SK-N-SH (cell line): ENCODE results near the gene MN1. TPM values are rescaled to one million over a fixed set of nuclear protein-coding genes. Genes with fewer than 3 reads are reported as not detected.

Experiments
- CTCF ChIA-PET: fragments of 300-600, 350-600 bp; formaldehyde crosslinking; extraction: SDS; loops from one replicate; lab custom pipeline; 2021; lab: Yijun Ruan, JAX
- POLR2A ChIA-PET: fragments of 350-600 bp; sonication (Branson Sonifier 250); formaldehyde crosslinking; extraction: SDS; loops from one replicate; lab custom pipeline; 2020; ENCODE audit warnings: antibody characterized with exemption, inconsistent platforms; lab: Yijun Ruan, JAX
- DNase-seq: peaks from one replicate; pipeline ENCODE4 v3.0.0; 2012
- H2AFZ ChIP-seq: fragments of 200-600 bp; sonication (generic); 2 replicates; pipeline ENCODE4 v1.8.1; 2016; ENCODE audit warnings: antibody characterized with exemption, mild to moderate bottlenecking, low read depth
- H3F3A ChIP-seq: fragments of 200-600 bp; sonication (generic); replicated peaks from 2 replicates; pipeline ENCODE3; 2016; ENCODE audit warnings: antibody characterized with exemption, mild to moderate bottlenecking; ENCODE audit not compliant: insufficient read depth
- H3K27ac ChIP-seq, 2 experiments: fragments of 200-500 bp in 1 of 2; fragments of 200-600 bp in 1 of 2; sonication (Bioruptor generic) in 1 of 2; sonication (generic), shearing (Covaris generic) in 1 of 2; 2 replicates each; pipeline versions ENCODE4 v1.5.1 to v1.6.1; 2014 to 2016; ENCODE audit warnings: low read depth in 2 of 2, inconsistent platforms in 1 of 2, low read length in 1 of 2, mild to moderate bottlenecking in 1 of 2, mixed read lengths in 1 of 2
- H3K27me3 ChIP-seq: fragments of 200-600 bp; sonication (generic), shearing (Covaris generic); 2 replicates; pipeline ENCODE4 v1.6.1; 2016; ENCODE audit warnings: mixed run types; ENCODE audit not compliant: insufficient read depth
- H3K36me3 ChIP-seq, 2 experiments: fragments of 200-500 bp in 1 of 2; fragments of 200-600 bp in 1 of 2; sonication (Bioruptor generic) in 1 of 2; sonication (generic) in 1 of 2; replicated peaks in 1 of 2; 2 replicates each; pipeline versions ENCODE3 to v1.5.1; 2014 to 2016; ENCODE audit warnings: low read length in 1 of 2, mild to moderate bottlenecking in 1 of 2; ENCODE audit not compliant: insufficient read depth in 2 of 2, control insufficient read depth in 1 of 2
- H3K4me1 ChIP-seq, 2 experiments: fragments of 200-500 bp in 1 of 2; fragments of 200-600 bp in 1 of 2; sonication (Bioruptor generic) in 1 of 2; sonication (generic), shearing (Covaris generic) in 1 of 2; 2 replicates each; pipeline versions ENCODE4 v1.5.1 to v1.6.1; 2014 to 2016; ENCODE audit warnings: low read depth in 1 of 2, low read length in 1 of 2, mixed run types in 1 of 2; ENCODE audit not compliant: insufficient read depth in 2 of 2, control insufficient read depth in 1 of 2
- H3K4me2 ChIP-seq: fragments of 200-600 bp; sonication (generic), shearing (Covaris generic); 2 replicates; pipeline ENCODE4 v1.6.1; 2017; ENCODE audit warnings: mixed run types
- H3K4me3 ChIP-seq, 2 experiments: fragments of 200-500 bp in 1 of 2; fragments of 200-600 bp in 1 of 2; sonication (Bioruptor generic) in 1 of 2; sonication (generic), shearing (Covaris generic) in 1 of 2; 2 replicates each; pipeline versions ENCODE4 v1.5.1 to v1.8.1; 2014 to 2016; ENCODE audit warnings: low read depth in 2 of 2, inconsistent platforms in 1 of 2, low read length in 1 of 2, mild to moderate bottlenecking in 1 of 2, mixed read lengths in 1 of 2, moderate library complexity in 1 of 2
- H3K79me2 ChIP-seq: fragments of 200-600 bp; sonication (generic); 2 replicates; pipeline ENCODE4 v1.8.1; 2017; ENCODE audit warnings: mild to moderate bottlenecking; ENCODE audit not compliant: insufficient read depth
- H3K9ac ChIP-seq: fragments of 200-600 bp; sonication (generic); 2 replicates; pipeline ENCODE4 v1.6.1; 2017; ENCODE audit warnings: mixed run types
- H3K9me2 ChIP-seq: fragments of 200-600 bp; sonication (generic); 2 replicates; pipeline ENCODE4 v1.6.1; 2017; ENCODE audit warnings: mixed run types
- H3K9me3 ChIP-seq: fragments of 200-600 bp; sonication (generic); 2 replicates; pipeline ENCODE4 v1.6.1; 2017; ENCODE audit warnings: mixed run types, mild to moderate bottlenecking, moderate library complexity
- H4K20me1 ChIP-seq: fragments of 200-600 bp; sonication (generic); 2 replicates; pipeline ENCODE4 v1.6.1; 2017; ENCODE audit warnings: mild to moderate bottlenecking, mixed run types; ENCODE audit not compliant: insufficient read depth
- ELF1 ChIP-seq: IDR thresholded peaks from 2 replicates; pipeline ENCODE4 v1.4.0; 2012
- EP300 ChIP-seq, 2 experiments: IDR thresholded peaks; 2 replicates each; pipeline versions ENCODE4 v1.4.0 to v1.6.1; 2012; ENCODE audit warnings: borderline replicate concordance in 1 of 2, low read depth in 1 of 2, low read length in 1 of 2
- EZH2phosphoT487 ChIP-seq: fragments of 200-600 bp; sonication (generic); IDR thresholded peaks from 2 replicates; pipeline ENCODE4 v1.6.1; 2017; ENCODE audit warnings: low read depth, mixed run types, mild to moderate bottlenecking, antibody characterized with exemption, moderate library complexity, borderline replicate concordance
- FOXM1 ChIP-seq: IDR thresholded peaks from 2 replicates; pipeline ENCODE4 v1.4.0; 2012; ENCODE audit warnings: low read depth, mild to moderate bottlenecking
- GATA2 ChIP-seq: sonication (generic); formaldehyde crosslinking; IDR thresholded peaks from 2 replicates; pipeline ENCODE4 v1.5.0; 2020; ENCODE audit warnings: mild to moderate bottlenecking, missing genetic modification reagents
- JUND ChIP-seq: IDR thresholded peaks from 2 replicates; pipeline ENCODE4 v1.4.0; 2012
- MEF2A ChIP-seq: IDR thresholded peaks from 2 replicates; pipeline ENCODE4 v1.4.0; 2012; ENCODE audit warnings: low read depth, borderline replicate concordance
- MXI1 ChIP-seq: IDR thresholded peaks from 2 replicates; pipeline ENCODE4 v1.6.1; 2012; ENCODE audit warnings: mild to moderate bottlenecking, low read depth, low read length, improper control_type of control experiment
- NRF1 ChIP-seq: IDR thresholded peaks from 2 replicates; pipeline ENCODE4 v1.6.1; 2012; ENCODE audit warnings: low read depth, mild to moderate bottlenecking, low read length
- POLR2AphosphoS5 ChIP-seq: IDR thresholded peaks from 2 replicates; pipeline ENCODE4 v1.6.1; 2012; ENCODE audit warnings: low read depth, low read length
- RAD21 ChIP-seq: IDR thresholded peaks from 2 replicates; pipeline ENCODE4 v1.6.1; 2012; ENCODE audit warnings: mild to moderate bottlenecking, low read length
- REST ChIP-seq: IDR thresholded peaks from 2 replicates; pipeline ENCODE4 v1.6.1; 2012; ENCODE audit warnings: mild to moderate bottlenecking, low read depth, low read length, moderate library complexity
- SIN3A ChIP-seq: IDR thresholded peaks from 2 replicates; pipeline ENCODE4 v1.6.1; 2012; ENCODE audit warnings: low read depth, mild to moderate bottlenecking, low read length, moderate library complexity, borderline replicate concordance
- SMC3 ChIP-seq: IDR thresholded peaks from 2 replicates; pipeline ENCODE4 v1.6.1; 2012; ENCODE audit warnings: low read depth, low read length, improper control_type of control experiment
- TEAD4 ChIP-seq: IDR thresholded peaks from 2 replicates; pipeline ENCODE4 v1.4.0; 2012; ENCODE audit warnings: mild to moderate bottlenecking, borderline replicate concordance; ENCODE audit not compliant: insufficient read depth
- WGBS: methylation state at CpG from one replicate; pipeline ENCODE4 v1.1.6; 2017; ENCODE audit warnings: low lambda C conversion rate; 5-methylcytosine and 5-hydroxymethylcytosine counted together
- polyA plus RNA-seq, 3 experiments: library from polyadenylated mRNA; depleted of rRNA; stranded (reverse); fragments of >200 nt; gene quantifications; 2 replicates each; pipeline ENCODE4 v1.2.3, GENCODE V29; 2012
- TF ChIP-seq, protein P1 (sequence below): IDR thresholded peaks from 2 replicates; pipeline ENCODE4; 2012
- TF ChIP-seq, protein P2 (sequence below): fragments of 200-600 bp; sonication (generic); IDR thresholded peaks from 2 replicates; pipeline ENCODE4 v1.6.1; 2017; ENCODE audit warnings: antibody characterized with exemption, mild to moderate bottlenecking, moderate library complexity
- TF ChIP-seq, protein P3 (sequence below): IDR thresholded peaks from 2 replicates; pipeline ENCODE4 v1.4.0; 2012; ENCODE audit warnings: low read depth, borderline replicate concordance

MN1 gene
- polyA plus RNA-seq, 1 of the 3 experiments (the other 2 are of a cell fraction), result 0.20 TPM

DNA sequence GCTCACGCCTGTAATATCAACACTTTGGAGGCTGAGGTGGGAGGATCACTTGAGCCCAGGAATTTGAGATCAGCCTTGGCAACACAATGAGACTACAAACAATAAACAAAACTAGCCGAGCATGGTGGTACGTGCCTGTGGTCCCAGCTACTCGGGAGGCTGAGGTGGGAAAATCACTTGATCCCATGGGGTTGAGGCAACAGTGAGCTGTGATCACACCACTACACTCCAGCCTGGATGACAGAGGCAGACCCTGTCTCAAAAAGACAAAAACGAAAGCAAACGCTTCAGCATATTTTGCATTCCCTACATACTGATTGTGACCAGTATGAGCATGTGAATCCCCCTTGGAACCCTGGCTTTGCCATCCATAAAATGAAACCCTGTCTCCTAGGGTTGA, 33.9 kb upstream of the MN1 start (continued):
- no peak for TF ChIP-seq REST
- no peak for TF ChIP-seq MEF2A
- TF ChIP-seq SIN3A, result no peak
- TF ChIP-seq GATA2 (CRISPR knock-in tag), result no peak
- TF ChIP-seq, protein P1, sequence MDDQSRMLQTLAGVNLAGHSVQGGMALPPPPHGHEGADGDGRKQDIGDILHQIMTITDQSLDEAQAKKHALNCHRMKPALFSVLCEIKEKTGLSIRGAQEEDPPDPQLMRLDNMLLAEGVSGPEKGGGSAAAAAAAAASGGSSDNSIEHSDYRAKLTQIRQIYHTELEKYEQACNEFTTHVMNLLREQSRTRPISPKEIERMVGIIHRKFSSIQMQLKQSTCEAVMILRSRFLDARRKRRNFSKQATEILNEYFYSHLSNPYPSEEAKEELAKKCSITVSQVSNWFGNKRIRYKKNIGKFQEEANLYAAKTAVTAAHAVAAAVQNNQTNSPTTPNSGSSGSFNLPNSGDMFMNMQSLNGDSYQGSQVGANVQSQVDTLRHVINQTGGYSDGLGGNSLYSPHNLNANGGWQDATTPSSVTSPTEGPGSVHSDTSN, result no peak
- TF ChIP-seq TEAD4, result no peak
- no peak for TF ChIP-seq EP300 (IDR thresholded peaks at IDR 0.05; ENCODE audit: borderline replicate concordance in 1 of 2, low read depth in 1 of 2, low read length in 1 of 2)
- TF ChIP-seq, protein P2, sequence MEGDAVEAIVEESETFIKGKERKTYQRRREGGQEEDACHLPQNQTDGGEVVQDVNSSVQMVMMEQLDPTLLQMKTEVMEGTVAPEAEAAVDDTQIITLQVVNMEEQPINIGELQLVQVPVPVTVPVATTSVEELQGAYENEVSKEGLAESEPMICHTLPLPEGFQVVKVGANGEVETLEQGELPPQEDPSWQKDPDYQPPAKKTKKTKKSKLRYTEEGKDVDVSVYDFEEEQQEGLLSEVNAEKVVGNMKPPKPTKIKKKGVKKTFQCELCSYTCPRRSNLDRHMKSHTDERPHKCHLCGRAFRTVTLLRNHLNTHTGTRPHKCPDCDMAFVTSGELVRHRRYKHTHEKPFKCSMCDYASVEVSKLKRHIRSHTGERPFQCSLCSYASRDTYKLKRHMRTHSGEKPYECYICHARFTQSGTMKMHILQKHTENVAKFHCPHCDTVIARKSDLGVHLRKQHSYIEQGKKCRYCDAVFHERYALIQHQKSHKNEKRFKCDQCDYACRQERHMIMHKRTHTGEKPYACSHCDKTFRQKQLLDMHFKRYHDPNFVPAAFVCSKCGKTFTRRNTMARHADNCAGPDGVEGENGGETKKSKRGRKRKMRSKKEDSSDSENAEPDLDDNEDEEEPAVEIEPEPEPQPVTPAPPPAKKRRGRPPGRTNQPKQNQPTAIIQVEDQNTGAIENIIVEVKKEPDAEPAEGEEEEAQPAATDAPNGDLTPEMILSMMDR, result no peak
- TF ChIP-seq EZH2phosphoT487, result no peak

DNA sequence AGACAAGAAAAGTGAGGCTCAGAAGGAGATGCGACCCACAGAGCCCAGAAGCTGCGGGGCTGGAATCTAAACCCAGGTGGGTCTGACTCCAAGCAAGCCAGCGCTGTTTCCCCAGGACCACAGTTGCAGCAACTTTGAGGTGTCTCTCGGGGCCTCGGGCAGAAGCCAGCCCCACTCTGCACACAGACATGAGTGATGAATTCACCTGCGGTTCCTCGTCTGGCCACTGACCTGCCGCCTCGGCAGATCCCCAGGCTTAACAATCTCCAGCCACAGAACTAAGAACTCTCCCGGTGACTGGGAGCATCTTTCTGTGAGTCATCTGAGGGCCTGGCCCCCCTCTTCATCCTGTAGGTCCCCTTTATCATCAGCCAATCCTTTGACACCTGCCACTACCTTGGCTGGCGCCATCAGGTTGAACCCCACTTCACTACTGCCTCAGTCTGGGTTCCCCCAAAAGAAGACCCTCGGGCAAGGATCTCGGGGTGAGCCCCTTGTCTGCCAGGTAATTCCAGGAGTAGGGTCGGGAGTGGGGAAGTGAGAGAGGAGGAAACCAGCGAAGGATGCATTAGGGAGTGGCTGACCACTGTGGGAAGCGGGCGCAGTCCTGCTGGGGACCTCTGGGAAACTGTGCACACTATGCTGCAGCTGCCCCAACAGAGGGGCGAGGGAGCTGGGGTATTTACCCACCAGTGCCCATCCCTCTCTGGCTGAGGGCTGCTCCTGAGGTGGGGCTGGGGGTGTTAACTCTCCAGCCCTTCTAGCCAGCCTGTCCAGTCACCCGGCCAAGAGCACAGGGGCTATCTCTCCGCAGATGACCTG, 33.0 kb upstream of the MN1 start:
- H3F3A ChIP-seq, result no peaks in the 10 kb centered on the region
- H3K27ac ChIP-seq, result no peak overlapping the region
- no peaks in the 10 kb centered on the region for H3K79me2 ChIP-seq
- no peak overlapping the region for H3K4me3 ChIP-seq
- H3K36me3 ChIP-seq, result no peaks in the 10 kb centered on the region
- no peak overlapping the region for H2AFZ ChIP-seq
- no peaks in the 10 kb centered on the region for H4K20me1 ChIP-seq
- no peaks in the 10 kb centered on the region for H3K9me3 ChIP-seq
- CTCF ChIA-PET, result no interaction called here
- no peak for DNase-seq
- 88% methylated on average over 17 of the region's 20 CpGs for WGBS
- POLR2A ChIA-PET, result no interaction called here
- H3K9ac ChIP-seq, result no peak overlapping the region
- peaks cover 0 to 8% of the 10 kb centered on the region in 2 experiments; a peak in 2 of 4 replicates for H3K4me1 ChIP-seq
- H3K9me2 ChIP-seq, result no peaks in the 10 kb centered on the region
- H3K27me3 ChIP-seq, result no peaks in the 10 kb centered on the region
- no peak overlapping the region for H3K4me2 ChIP-seq
- TF ChIP-seq GATA2 (CRISPR knock-in tag) (no peak), SMC3 (no peak), RAD21 (no peak), FOXM1 (no peak), MXI1 (no peak), POLR2AphosphoS5 (no peak), EP300 (IDR thresholded peaks at IDR 0.05; ENCODE audit: borderline replicate concordance in 1 of 2, low read depth in 1 of 2, low read length in 1 of 2) (no peak), JUND (no peak), NRF1 (no peak), SIN3A (no peak), ELF1 (no peak), MEF2A (no peak)
- TF ChIP-seq, protein P3, sequence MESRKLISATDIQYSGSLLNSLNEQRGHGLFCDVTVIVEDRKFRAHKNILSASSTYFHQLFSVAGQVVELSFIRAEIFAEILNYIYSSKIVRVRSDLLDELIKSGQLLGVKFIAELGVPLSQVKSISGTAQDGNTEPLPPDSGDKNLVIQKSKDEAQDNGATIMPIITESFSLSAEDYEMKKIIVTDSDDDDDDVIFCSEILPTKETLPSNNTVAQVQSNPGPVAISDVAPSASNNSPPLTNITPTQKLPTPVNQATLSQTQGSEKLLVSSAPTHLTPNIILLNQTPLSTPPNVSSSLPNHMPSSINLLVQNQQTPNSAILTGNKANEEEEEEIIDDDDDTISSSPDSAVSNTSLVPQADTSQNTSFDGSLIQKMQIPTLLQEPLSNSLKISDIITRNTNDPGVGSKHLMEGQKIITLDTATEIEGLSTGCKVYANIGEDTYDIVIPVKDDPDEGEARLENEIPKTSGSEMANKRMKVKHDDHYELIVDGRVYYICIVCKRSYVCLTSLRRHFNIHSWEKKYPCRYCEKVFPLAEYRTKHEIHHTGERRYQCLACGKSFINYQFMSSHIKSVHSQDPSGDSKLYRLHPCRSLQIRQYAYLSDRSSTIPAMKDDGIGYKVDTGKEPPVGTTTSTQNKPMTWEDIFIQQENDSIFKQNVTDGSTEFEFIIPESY, result no peak
- TF ChIP-seq, protein P1, result no peak
